ENCODE data around the gene OR56A1.

OR56A1 gene

GRCh38 chr11:5989203-5989602, 41.4 kb downstream of the OR56A1 start:
- DNase-seq (ENCODE audit: low read depth in 2 of 2), result no peak

GRCh38 chr11:5986885-5987284, 43.7 kb downstream of the OR56A1 start, which contains the start of gene OR52L1:
TSS of gene OR52L1 (minus strand) at chr11:5986985. CDS start at chr11:5986930, 55 bp downstream.
- DNase-seq (ENCODE audit: low read depth in 2 of 2), result no peak

GRCh38 chr11:5983443-5983842, 47.1 kb downstream of the OR56A1 start:
- no peak for DNase-seq (ENCODE audit: low read depth in 2 of 2)

GRCh38 chr11:5973530-5973929, 57.0 kb downstream of the OR56A1 start:
- no peak for DNase-seq (ENCODE audit: low read depth in 2 of 2)
